HepG2 (cell line): ENCODE measurements around the gene DARS2. TPM values are rescaled to one million over a fixed set of nuclear protein-coding genes. Genes with fewer than 3 reads are reported as not detected.

Experiments
- ATAC-seq: fragments of 200-7000 bp; cut with Tn5 transposase; 3 replicates; pipeline ENCODE4 v1.9.1; 2020; ENCODE audit warnings: mild to moderate bottlenecking, moderate library complexity
- BruUV-seq: library from RNA; stranded (reverse); fragments of 400-500 nt; replicated peaks from 2 replicates; lab custom pipeline; 2021; lab: Mats Ljungman, UMichigan
- CTCF ChIA-PET: fragments of 300-600 bp; formaldehyde crosslinking; extraction: SDS; loops from one replicate; lab custom pipeline; 2021; ENCODE audit warnings: low total read pairs, inconsistent platforms, low intra/inter-chr PET ratio; lab: Yijun Ruan, JAX
- POLR2A ChIA-PET: fragments of 350-600 bp; sonication (Branson Sonifier 250); formaldehyde crosslinking; loops from one replicate; lab custom pipeline; 2020; ENCODE audit warnings: antibody characterized with exemption, inconsistent platforms; lab: Yijun Ruan, JAX
- DNase-seq: peaks from one replicate; pipeline ENCODE4 v3.0.0-alpha.2; 2015; ENCODE audit warnings: low spot score
- FAIRE-seq: peaks from 3 replicates; lab custom pipeline; 2011; peaks lifted over from hg19 to GRCh38; lab: Jason Lieb, UNC
- H2AFZ ChIP-seq: one replicate; pipeline ENCODE4 v1.6.1; 2011; ENCODE audit warnings: low read length, inconsistent platforms
- H3K27ac ChIP-seq: fragments of 300-600 bp; 3 replicates; pipeline ENCODE4 v1.8.0; 2011; ENCODE audit warnings: mixed run types, mild to moderate bottlenecking, mixed read lengths, low read length, inconsistent platforms; ENCODE audit not compliant: insufficient read depth; ENCODE audit errors: extremely low read length
- H3K27me3 ChIP-seq, 2 experiments: fragments of 200-600 bp in 1 of 2; 2 replicates in 1 of 2; 3 replicates in 1 of 2; pipeline versions ENCODE4 v1.6.0 to v1.8.0; 2011; ENCODE audit warnings: low read length in 2 of 2, mild to moderate bottlenecking in 2 of 2, moderate library complexity in 2 of 2, inconsistent platforms in 1 of 2; ENCODE audit not compliant: insufficient read depth in 2 of 2, control insufficient read depth in 1 of 2
- H3K36me3 ChIP-seq, 2 experiments: fragments of 200-600 bp in 1 of 2; replicated peaks in 1 of 2; 2 replicates in 1 of 2; 3 replicates in 1 of 2; pipeline versions ENCODE4 v1.5.1 to v1.8.0; 2011; ENCODE audit warnings: low read length in 2 of 2, inconsistent platforms in 1 of 2; ENCODE audit not compliant: insufficient read depth in 2 of 2, control insufficient read depth in 1 of 2
- H3K4me1 ChIP-seq: 2 replicates; pipeline ENCODE4 v1.5.1; 2012; ENCODE audit warnings: low read length, inconsistent platforms; ENCODE audit not compliant: insufficient read depth
- H3K4me2 ChIP-seq: 2 replicates; pipeline ENCODE4 v1.6.0; 2011; ENCODE audit warnings: low read depth, low read length, inconsistent platforms
- H3K4me3 ChIP-seq, 3 experiments: fragments of 200-600 bp in 1 of 3; sonication (generic), shearing (Covaris generic) in 1 of 3; replicated peaks in 1 of 3; 2 replicates each; pipeline ENCODE4 v1.5.1; 2011 to 2016; ENCODE audit warnings: low read length in 3 of 3, inconsistent platforms in 2 of 3, low read depth in 2 of 3, mild to moderate bottlenecking in 2 of 3, control low read depth in 1 of 3, mixed read lengths in 1 of 3; ENCODE audit not compliant: insufficient read depth in 1 of 3
- H3K79me2 ChIP-seq: one replicate; pipeline ENCODE4 v1.6.1; 2011; ENCODE audit warnings: low read length, inconsistent platforms; ENCODE audit not compliant: insufficient read depth
- H3K9ac ChIP-seq: 2 replicates; pipeline ENCODE4 v1.6.0; 2011; ENCODE audit warnings: mild to moderate bottlenecking, low read depth, low read length, inconsistent platforms; ENCODE audit not compliant: insufficient read depth
- H3K9me3 ChIP-seq: 2 replicates; pipeline ENCODE4 v1.5.1; 2012; ENCODE audit warnings: mild to moderate bottlenecking, low read length
- H4K20me1 ChIP-seq: 2 replicates; pipeline ENCODE4 v1.6.0; 2011; ENCODE audit warnings: inconsistent platforms, mild to moderate bottlenecking, low read length, moderate library complexity; ENCODE audit not compliant: insufficient read depth
- ADNP ChIP-seq: sonication (generic); formaldehyde crosslinking; IDR thresholded peaks from 2 replicates; pipeline ENCODE4 v1.4.0; 2020; ENCODE audit warnings: missing genetic modification reagents
- CBX2 ChIP-seq, 2 experiments: fragments of 200-600 bp in 1 of 2; sonication (generic); formaldehyde crosslinking in 1 of 2; IDR thresholded peaks; 2 replicates each; pipeline versions ENCODE4 v1.7.0 to v1.8.1; 2018 to 2022; ENCODE audit warnings: low read depth in 2 of 2, low read length in 1 of 2, mild to moderate bottlenecking in 1 of 2, missing genetic modification reagents in 1 of 2
- FOXA1 ChIP-seq, 2 experiments: fragments of 450-650 bp in 1 of 2; sonication (generic) in 1 of 2; formaldehyde crosslinking in 1 of 2; IDR thresholded peaks; 2 replicates each; pipeline versions ENCODE4 v1.4.0 to v1.6.1; 2016 to 2020; ENCODE audit warnings: missing genetic modification reagents in 1 of 2
- HNRNPLL ChIP-seq: fragments of 200-400 bp; formaldehyde crosslinking; IDR thresholded peaks from 2 replicates; pipeline ENCODE4 v1.6.1; 2017; ENCODE audit warnings: mild to moderate bottlenecking, low read depth, low read length; ENCODE audit not compliant: poor library complexity, severe bottlenecking
- HOXD1 ChIP-seq: sonication (generic); formaldehyde crosslinking; IDR thresholded peaks from 2 replicates; pipeline ENCODE4 v1.5.0; 2020; ENCODE audit warnings: missing genetic modification reagents
- PREB ChIP-seq: sonication (generic); formaldehyde crosslinking; IDR thresholded peaks from 2 replicates; pipeline ENCODE4 v1.4.0; 2020; ENCODE audit warnings: missing genetic modification reagents
- RAD51 ChIP-seq: fragments of 450-650 bp; IDR thresholded peaks from 2 replicates; pipeline ENCODE4 v1.6.1; 2016; ENCODE audit warnings: borderline replicate concordance
- SCMH1 ChIP-seq: sonication (generic); formaldehyde crosslinking; IDR thresholded peaks from 2 replicates; pipeline ENCODE4 v1.9.0; 2021; ENCODE audit warnings: missing genetic modification reagents, mild to moderate bottlenecking, borderline replicate concordance
- SMYD3 ChIP-seq: sonication (generic); formaldehyde crosslinking; IDR thresholded peaks from 2 replicates; pipeline ENCODE4 v1.8.1; 2023; ENCODE audit warnings: mild to moderate bottlenecking, missing genetic modification reagents
- TAF1 ChIP-seq: sonication (generic); formaldehyde crosslinking; IDR thresholded peaks from 2 replicates; pipeline ENCODE4 v1.4.0; 2020; ENCODE audit warnings: missing genetic modification reagents
- THYN1 ChIP-seq: sonication (generic); formaldehyde crosslinking; IDR thresholded peaks from 2 replicates; pipeline ENCODE4 v1.8.1; 2023; ENCODE audit warnings: low read depth, mild to moderate bottlenecking, moderate library complexity, missing genetic modification reagents, borderline replicate concordance
- ZFX ChIP-seq: sonication (generic); formaldehyde crosslinking; IDR thresholded peaks from 2 replicates; pipeline ENCODE4 v1.4.0; 2020; ENCODE audit warnings: mild to moderate bottlenecking, low read depth, missing genetic modification reagents, moderate library complexity
- ZNF30 ChIP-seq: sonication (generic); formaldehyde crosslinking; IDR thresholded peaks from 2 replicates; pipeline ENCODE4 v1.5.0; 2020; ENCODE audit warnings: mild to moderate bottlenecking, missing genetic modification reagents
- ZNF512 ChIP-seq: sonication (generic); formaldehyde crosslinking; IDR thresholded peaks from 2 replicates; pipeline ENCODE4 v1.4.0; 2020; ENCODE audit warnings: mild to moderate bottlenecking, missing genetic modification reagents
- ZNF552 ChIP-seq: sonication (generic); formaldehyde crosslinking; IDR thresholded peaks from 2 replicates; pipeline ENCODE4 v1.9.0; 2022; ENCODE audit warnings: missing genetic modification reagents, mild to moderate bottlenecking, borderline replicate concordance
- ZNF569 ChIP-seq: sonication (generic); formaldehyde crosslinking; IDR thresholded peaks from 2 replicates; pipeline ENCODE4 v1.5.0; 2020; ENCODE audit warnings: mild to moderate bottlenecking, missing genetic modification reagents, moderate library complexity, borderline replicate concordance
- ZNF713 ChIP-seq: sonication (generic); formaldehyde crosslinking; IDR thresholded peaks from 2 replicates; pipeline ENCODE4 v1.4.0; 2020; ENCODE audit warnings: mild to moderate bottlenecking, missing genetic modification reagents
- ZNF775 ChIP-seq: sonication (generic); formaldehyde crosslinking; IDR thresholded peaks from 2 replicates; pipeline ENCODE4 v1.4.0; 2020; ENCODE audit warnings: missing genetic modification reagents, mild to moderate bottlenecking, moderate library complexity, borderline replicate concordance
- ZNF780A ChIP-seq: sonication (generic); formaldehyde crosslinking; IDR thresholded peaks from 2 replicates; pipeline ENCODE4 v1.8.0; 2022; ENCODE audit warnings: mild to moderate bottlenecking, missing genetic modification reagents, moderate library complexity
- ZNF800 ChIP-seq: sonication (generic); formaldehyde crosslinking; IDR thresholded peaks from 2 replicates; pipeline ENCODE4 v1.4.0; 2020; ENCODE audit warnings: missing genetic modification reagents
- WGBS: methylation state at CpG from one replicate; pipeline ENCODE4 v1.1.6; 2017; ENCODE audit warnings: low lambda C conversion rate; 5-methylcytosine and 5-hydroxymethylcytosine counted together
- in situ Hi-C: cut with HindIII; loops from 2 replicates; pipeline ENCODE4 v1.10.0; 2017; ENCODE audit warnings: low pct_unique_long_range_greater_than_20kb; ENCODE audit not compliant: extremely low pct_ligation_motif_present
- intact Hi-C: fragments of 100-400 bp; cut with micrococcal nuclease; formaldehyde crosslinking; loops from one replicate; pipeline ENCODE4 v1.10.0; 2022; ENCODE audit not compliant: unreplicated experiment
- polyA plus RNA-seq, 8 experiments: library from polyadenylated mRNA; depleted of rRNA in 3 of 8; stranded (reverse) in 7 of 8; unstranded in 1 of 8; fragments of >200 nt; fragmentation: Illumina TruSeq in 4 of 8; extraction: Trizol in 4 of 8; gene quantifications; 2 replicates each; pipeline versions ENCODE4 v1.2.1 to v1.2.3, GENCODE V29; 2011 to 2016; ENCODE audit warnings: low read depth in 4 of 8, missing spikeins in 1 of 8, mixed read lengths in 1 of 8; ENCODE audit not compliant: insufficient read depth in 1 of 8
- total RNA-seq, 5 experiments: library from RNA; depleted of rRNA; stranded (reverse); fragments of >200 nt; fragmentation: Illumina TruSeq; extraction: Trizol; gene quantifications; 2 replicates each; pipeline ENCODE4 v1.2.3, GENCODE V29; 2016; ENCODE audit warnings: low read depth in 1 of 5

Gene DARS2
- total and polyA plus RNA-seq, 2 of the 13 experiments (the other 11 are each of a cell fraction or from before 2014, with no cell fraction given) = 17.6 to 27.7 TPM

- Histone ChIP-seq H2AFZ (no peak overlapping the region), H3K9me3 (no peaks in the 10 kb centered on the region), H3K27ac (no peak overlapping the region), H3K27me3 (no peaks in the 10 kb centered on the region; a peak in 1 of 5 replicates), H3K4me3 (no peak overlapping the region), H3K79me2 (peaks cover 39% of the 10 kb centered on the region), H3K4me2 (no peak overlapping the region), H3K4me1 (peaks cover 27% of the 10 kb centered on the region), H3K36me3 (no peaks in the 10 kb centered on the region; a peak in 1 of 5 replicates), H3K9ac (no peak overlapping the region), H4K20me1 (no peaks in the 10 kb centered on the region)
- in situ Hi-C loops (no loop called here), intact Hi-C loops (no loop called here)
- ATAC-seq = no peak
- CTCF ChIA-PET = no interaction called here
- 89% methylated on average over 1 of the region's 1 CpG for WGBS
- FAIRE-seq = no peak
- TF ChIP-seq ZNF512 (CRISPR knock-in tag) = no peak
- no peak for TF ChIP-seq ZNF713
- TF ChIP-seq HNRNPLL = no peak
- TF ChIP-seq PREB (CRISPR knock-in tag) = no peak
- no peak for TF ChIP-seq ZNF569 (CRISPR knock-in tag)
- TF ChIP-seq SMYD3 = no peak
- no peak for TF ChIP-seq FOXA1 (IDR thresholded peaks at IDR 0.05)
- TF ChIP-seq FOXA1 (CRISPR knock-in tag; IDR thresholded peaks at IDR 0.05) = no peak
- no peak for TF ChIP-seq ZNF775
- TF ChIP-seq ZNF552 (CRISPR knock-in tag) = no peak
- no peak for TF ChIP-seq ZNF800 (CRISPR knock-in tag)
- no peak for TF ChIP-seq HOXD1
- TF ChIP-seq ZNF780A = no peak
- TF ChIP-seq CBX2 (IDR thresholded peaks at IDR 0.05; ENCODE audit: low read depth, low read length) = no peak
- no peak for TF ChIP-seq CBX2 (CRISPR knock-in tag; IDR thresholded peaks at IDR 0.05; ENCODE audit: low read depth)
- TF ChIP-seq SCMH1 (CRISPR knock-in tag) = no peak
- TF ChIP-seq ZFX = no peak
- TF ChIP-seq ADNP (CRISPR knock-in tag) = no peak
- TF ChIP-seq RAD51 = no peak
- no peak for TF ChIP-seq TAF1 (CRISPR knock-in tag)
- no peak for TF ChIP-seq THYN1 (CRISPR knock-in tag)
- TF ChIP-seq ZNF30 = no peak
- no TSS peak for BruUV-seq
- POLR2A ChIA-PET = no interaction called here
- DNase-seq = no peak
Measured at GRCh38 chr1:173818459-173818858, 6.0 kb upstream of the DARS2 start.
